ENCODE data around the gene MEGF8.
A peak's percentile ranks its signal among the peaks of the same experiment; 100 is the strongest.

MEGF8 gene

GRCh38 chr19:42349378-42350107 lies 24.1 kb downstream of the MEGF8 start:
- ATAC-seq = no peak
- no peaks in the 10 kb centered on the region for H3K27me3 Mint-ChIP-seq
- no peaks in the 10 kb centered on the region for H3K9me3 Mint-ChIP-seq
- no peak overlapping the region for H3K4me3 Mint-ChIP-seq
- DNase-seq = no peak
- no peaks in the 10 kb centered on the region for H3K4me1 Mint-ChIP-seq
- H3K27ac Mint-ChIP-seq = peak overlapping the region in 1 of 2 donors; percentile 1

DNA sequence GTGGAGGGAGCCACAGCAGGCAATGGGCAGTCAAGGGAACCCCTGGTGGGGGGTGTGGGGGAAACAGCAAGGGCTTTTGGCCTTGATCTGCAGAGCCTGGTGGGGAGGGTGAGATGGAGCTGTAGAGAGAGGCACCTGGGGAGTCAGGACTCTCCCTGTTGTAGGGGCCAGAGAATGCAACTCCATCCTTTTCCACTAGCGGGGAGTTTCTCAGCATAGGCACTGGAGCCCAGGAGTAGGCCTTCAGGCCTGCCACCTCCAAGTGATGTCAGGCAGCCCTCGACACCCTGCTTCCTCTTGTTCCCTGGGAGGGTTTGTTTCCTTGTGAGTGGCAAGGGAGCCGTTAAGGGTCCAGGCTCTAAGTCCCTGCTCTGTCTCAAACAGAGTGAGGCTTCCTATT lies 25.0 kb downstream of the MEGF8 start:
- Mint-ChIP-seq H3K4me3 (no peak overlapping the region), H3K9me3 (no peaks in the 10 kb centered on the region), H3K27ac (no peak overlapping the region), H3K4me1 (no peaks in the 10 kb centered on the region), H3K27me3 (no peaks in the 10 kb centered on the region)
- ATAC-seq = no peak
- DNase-seq = no peak

DNA sequence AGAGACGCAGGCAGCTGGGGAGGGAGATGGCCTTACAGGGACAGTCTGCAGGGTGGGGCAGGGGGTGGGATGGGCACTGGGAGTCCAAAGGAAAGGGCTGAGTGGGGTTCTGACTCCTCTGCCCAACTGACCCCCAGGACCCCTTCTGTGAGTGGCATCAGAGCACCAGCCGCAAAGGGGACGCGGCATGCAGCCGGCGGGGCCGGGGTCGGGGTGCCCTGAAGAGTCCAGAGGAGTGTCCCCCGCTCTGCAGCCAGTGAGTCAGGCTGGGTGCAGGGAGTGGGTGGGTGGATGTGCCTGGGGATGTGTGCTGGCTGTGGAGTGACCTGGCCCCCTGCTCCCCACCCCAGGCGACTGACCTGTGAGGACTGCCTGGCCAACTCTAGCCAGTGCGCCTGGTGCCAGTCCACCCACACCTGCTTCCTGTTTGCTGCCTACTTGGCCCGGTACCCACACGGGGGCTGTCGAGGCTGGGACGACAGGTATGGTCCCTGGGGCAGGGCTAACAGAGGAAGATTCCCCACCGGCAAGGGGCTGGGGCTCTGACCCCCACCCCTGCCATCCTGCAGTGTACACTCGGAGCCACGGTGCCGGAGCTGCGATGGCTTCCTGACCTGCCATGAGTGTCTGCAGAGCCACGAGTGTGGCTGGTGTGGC lies 25.8 kb downstream of the MEGF8 start:
- H3K4me3 Mint-ChIP-seq = no peak overlapping the region
- no peaks in the 10 kb centered on the region for H3K9me3 Mint-ChIP-seq
- DNase-seq (no peak), ATAC-seq (peak; percentile 37)
- no peaks in the 10 kb centered on the region for H3K27me3 Mint-ChIP-seq
- no peak overlapping the region for H3K27ac Mint-ChIP-seq
- no peaks in the 10 kb centered on the region for H3K4me1 Mint-ChIP-seq

- Mint-ChIP-seq H3K4me1 (no peaks in the 10 kb centered on the region), H3K4me3 (no peak overlapping the region), H3K27ac (no peak overlapping the region), H3K9me3 (no peaks in the 10 kb centered on the region), H3K27me3 (no peaks in the 10 kb centered on the region)
- no peak for DNase-seq
- peak; percentile 59 for ATAC-seq
These were observed 27.1 kb downstream of the MEGF8 start for GRCh38 chr19:42352301-42353259.

GRCh38 chr19:42353341-42354015 lies 28.0 kb downstream of the MEGF8 start:
- H3K9me3 Mint-ChIP-seq = no peaks in the 10 kb centered on the region
- ATAC-seq (no peak), DNase-seq (no peak)
- no peak overlapping the region for H3K4me3 Mint-ChIP-seq
- no peak overlapping the region for H3K27ac Mint-ChIP-seq
- H3K4me1 Mint-ChIP-seq = no peaks in the 10 kb centered on the region
- H3K27me3 Mint-ChIP-seq = no peaks in the 10 kb centered on the region

DNA sequence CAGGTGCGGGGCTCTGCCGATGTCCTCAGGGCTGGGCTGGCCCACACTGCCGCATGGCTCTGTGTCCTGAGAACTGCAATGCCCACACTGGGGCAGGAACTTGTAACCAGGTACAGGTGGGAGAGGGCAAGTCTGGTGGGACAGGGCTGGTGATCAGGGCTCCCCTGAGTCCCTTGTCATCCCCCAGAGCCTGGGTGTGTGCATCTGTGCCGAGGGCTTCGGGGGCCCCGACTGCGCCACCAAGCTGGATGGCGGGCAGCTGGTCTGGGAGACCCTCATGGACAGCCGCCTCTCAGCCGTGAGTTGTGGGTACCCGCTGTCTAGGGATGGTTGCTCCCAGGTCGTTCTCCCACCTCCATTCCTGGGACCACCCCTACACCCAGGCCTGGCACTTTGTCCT lies 30.5 kb downstream of the MEGF8 start:
- Mint-ChIP-seq H3K9me3 (no peaks in the 10 kb centered on the region), H3K27me3 (no peaks in the 10 kb centered on the region), H3K4me3 (no peak overlapping the region), H3K4me1 (no peaks in the 10 kb centered on the region), H3K27ac (no peak overlapping the region)
- ATAC-seq (no peak), DNase-seq (no peak)

GRCh38 chr19:42356686-42357085 lies 31.3 kb downstream of the MEGF8 start:
- no peak overlapping the region for H3K4me3 Mint-ChIP-seq
- no peak for ATAC-seq
- H3K4me1 Mint-ChIP-seq = no peaks in the 10 kb centered on the region
- H3K27me3 Mint-ChIP-seq = no peaks in the 10 kb centered on the region
- no peak for DNase-seq
- H3K27ac Mint-ChIP-seq = no peak overlapping the region
- no peaks in the 10 kb centered on the region for H3K9me3 Mint-ChIP-seq

DNA sequence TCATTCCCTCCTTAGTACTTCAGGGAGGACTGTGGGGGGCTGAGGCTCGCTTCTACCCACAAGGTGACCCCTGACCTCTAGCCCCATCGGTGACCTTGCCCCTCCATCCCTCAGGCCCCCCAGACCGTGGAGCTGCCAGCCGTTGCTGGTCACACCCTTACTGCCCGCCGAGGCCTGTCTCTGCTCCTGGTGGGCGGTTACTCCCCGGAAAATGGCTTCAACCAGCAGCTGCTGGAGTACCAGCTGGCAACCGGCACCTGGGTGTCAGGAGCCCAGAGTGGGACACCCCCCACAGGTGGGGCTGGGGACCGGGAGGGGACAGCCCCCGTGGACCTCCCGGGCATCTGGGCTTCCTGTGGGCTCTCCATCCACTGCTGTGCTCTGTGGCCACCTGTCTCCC lies 31.9 kb downstream of the MEGF8 start:
- no peaks in the 10 kb centered on the region for H3K9me3 Mint-ChIP-seq
- no peaks in the 10 kb centered on the region for H3K4me1 Mint-ChIP-seq
- H3K27ac Mint-ChIP-seq = no peak overlapping the region
- no peak for DNase-seq
- no peak for ATAC-seq
- H3K4me3 Mint-ChIP-seq = no peak overlapping the region
- no peaks in the 10 kb centered on the region for H3K27me3 Mint-ChIP-seq

DNA sequence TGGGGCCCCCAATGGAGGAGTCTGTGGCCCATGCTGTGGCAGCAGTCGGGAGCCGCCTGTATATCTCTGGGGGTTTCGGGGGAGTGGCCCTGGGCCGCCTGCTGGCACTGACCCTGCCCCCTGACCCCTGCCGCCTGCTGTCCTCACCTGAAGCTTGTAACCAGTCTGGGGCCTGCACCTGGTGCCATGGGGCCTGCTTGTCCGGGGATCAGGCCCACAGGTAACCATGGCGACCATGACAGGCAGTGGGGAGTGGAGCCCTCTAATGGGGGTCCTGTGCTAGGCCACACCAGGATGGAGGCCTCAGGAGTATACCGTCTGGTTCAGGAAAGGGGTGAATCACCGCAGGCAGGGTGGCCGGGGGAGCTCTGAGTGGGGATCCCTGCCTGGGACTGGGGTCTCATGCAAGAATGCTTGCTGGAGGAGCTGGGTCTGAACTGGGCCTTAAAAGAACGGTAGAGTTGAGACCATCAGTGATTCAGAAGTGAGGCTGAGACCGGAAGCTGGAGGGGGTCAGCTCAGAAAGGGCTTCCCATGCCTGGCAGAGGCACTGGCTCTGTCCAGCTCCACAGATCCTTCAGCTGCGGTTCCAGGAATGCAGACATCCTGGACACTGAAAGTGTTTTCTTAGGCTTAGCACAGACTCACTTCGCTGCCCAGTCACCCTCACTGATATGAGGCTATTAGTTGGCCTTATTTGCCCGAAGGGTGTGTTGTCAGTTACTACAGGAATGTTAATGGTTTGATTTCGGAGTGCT lies 35.5 kb downstream of the MEGF8 start:
- Mint-ChIP-seq H3K27me3 (no peaks in the 10 kb centered on the region), H3K9me3 (peaks cover 0 to 6% of the 10 kb centered on the region in 2 donors), H3K4me3 (no peak overlapping the region), H3K27ac (peak overlapping the region in 1 of 2 donors; percentile 90), H3K4me1 (no peaks in the 10 kb centered on the region)
- no peak for ATAC-seq
- no peak for DNase-seq

- ATAC-seq = no peak
- H3K4me3 Mint-ChIP-seq = no peak overlapping the region
- peak overlapping the region in 1 of 2 donors; percentile 90 for H3K27ac Mint-ChIP-seq
- H3K9me3 Mint-ChIP-seq = peaks cover 0 to 6% of the 10 kb centered on the region in 2 donors
- DNase-seq = no peak
- H3K4me1 Mint-ChIP-seq = no peaks in the 10 kb centered on the region
- H3K27me3 Mint-ChIP-seq = no peaks in the 10 kb centered on the region
These were observed 36.1 kb downstream of the MEGF8 start for GRCh38 chr19:42361545-42361910.

GRCh38 chr19:42362342-42362741 lies 36.9 kb downstream of the MEGF8 start:
- no peak overlapping the region for H3K4me3 Mint-ChIP-seq
- peaks cover 0 to 6% of the 10 kb centered on the region in 2 donors for H3K9me3 Mint-ChIP-seq
- no peak overlapping the region for H3K27ac Mint-ChIP-seq
- DNase-seq (no peak), ATAC-seq (no peak)
- H3K4me1 Mint-ChIP-seq = no peaks in the 10 kb centered on the region
- no peaks in the 10 kb centered on the region for H3K27me3 Mint-ChIP-seq

GRCh38 chr19:42362891-42363440 lies 37.5 kb downstream of the MEGF8 start:
- Mint-ChIP-seq H3K27ac (no peak overlapping the region), H3K4me3 (no peak overlapping the region), H3K9me3 (peaks cover 0 to 6% of the 10 kb centered on the region in 2 donors), H3K4me1 (no peaks in the 10 kb centered on the region), H3K27me3 (no peaks in the 10 kb centered on the region)
- no peak for ATAC-seq
- DNase-seq = no peak

DNA sequence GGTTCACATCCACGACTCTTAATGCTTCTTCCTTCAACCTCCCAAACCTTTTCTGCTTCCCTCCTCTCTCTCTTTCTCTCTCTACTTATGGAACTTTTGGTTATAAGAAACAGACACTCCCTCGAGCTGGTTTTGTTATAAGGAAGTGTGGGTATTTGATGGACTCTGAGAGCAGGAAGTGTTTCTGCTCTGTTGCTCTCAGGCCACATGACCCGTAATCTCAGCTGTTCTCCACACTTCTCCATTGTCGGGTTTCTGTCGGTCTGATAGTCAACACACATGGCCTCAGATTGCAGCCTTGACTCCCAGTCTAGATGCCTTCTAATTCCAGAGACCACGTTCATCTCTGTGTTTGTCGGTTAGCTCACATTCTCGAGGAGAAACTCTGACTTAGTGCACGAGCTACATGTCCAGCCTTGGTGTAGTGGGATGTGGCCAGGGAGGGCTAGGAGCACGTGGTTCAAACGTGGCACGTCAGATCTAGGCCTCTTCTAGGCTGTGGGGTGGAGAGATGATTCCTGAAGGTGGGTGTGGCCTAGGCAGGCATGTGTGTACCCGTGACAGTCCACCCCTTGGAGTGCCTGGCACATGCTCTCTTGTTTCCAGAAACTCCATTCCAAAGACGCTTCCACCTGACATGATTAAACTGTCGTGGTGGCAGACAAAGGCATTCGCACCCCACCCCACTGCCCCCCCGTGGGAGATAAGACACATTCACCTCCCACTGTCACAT lies 38.3 kb downstream of the MEGF8 start:
- H3K27ac Mint-ChIP-seq = peak overlapping the region in 1 of 2 donors; percentile 38

DNA sequence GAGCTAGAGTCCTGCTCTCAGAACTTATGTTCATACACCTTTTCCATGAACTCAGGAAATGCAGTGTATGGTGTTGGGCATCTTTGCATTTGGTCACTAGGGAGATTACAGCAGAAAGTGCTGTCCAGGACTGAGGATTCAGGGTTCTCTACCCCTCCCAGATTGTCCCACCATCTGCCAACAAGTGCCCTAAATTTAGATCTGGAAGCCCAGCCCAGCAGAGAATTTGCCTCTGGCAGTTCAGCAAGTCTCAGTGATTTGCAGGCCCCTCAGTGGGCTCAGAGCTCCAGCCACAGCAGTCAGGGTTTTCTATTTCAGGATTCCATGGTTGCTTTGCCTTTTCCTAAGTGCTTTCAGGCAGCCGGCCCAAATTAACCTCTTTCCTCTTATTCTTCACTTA lies 41.2 kb downstream of the MEGF8 start:
- H3K27me3 Mint-ChIP-seq = no peaks in the 10 kb centered on the region
- H3K4me1 Mint-ChIP-seq = no peaks in the 10 kb centered on the region
- peaks cover 0 to 6% of the 10 kb centered on the region in 2 donors for H3K9me3 Mint-ChIP-seq
- H3K4me3 Mint-ChIP-seq = no peak overlapping the region
- no peak for DNase-seq
- ATAC-seq = no peak
- no peak overlapping the region for H3K27ac Mint-ChIP-seq

More for the DNA sequence above, 38.3 kb downstream of the MEGF8 start:
- H3K4me3 Mint-ChIP-seq = no peak overlapping the region
- no peak for DNase-seq
- H3K4me1 Mint-ChIP-seq = no peaks in the 10 kb centered on the region
- H3K27me3 Mint-ChIP-seq = no peaks in the 10 kb centered on the region
- peaks cover 0 to 6% of the 10 kb centered on the region in 2 donors for H3K9me3 Mint-ChIP-seq
- ATAC-seq = no peak
